ENCODE measurements around the gene KLHDC10. TPM values are rescaled to one million over a fixed set of nuclear protein-coding genes. Genes with fewer than 3 reads are reported as not detected.

KLHDC10 gene
- total RNA-seq, 1 donor from 2014 or later, result 26.6 TPM

DNA sequence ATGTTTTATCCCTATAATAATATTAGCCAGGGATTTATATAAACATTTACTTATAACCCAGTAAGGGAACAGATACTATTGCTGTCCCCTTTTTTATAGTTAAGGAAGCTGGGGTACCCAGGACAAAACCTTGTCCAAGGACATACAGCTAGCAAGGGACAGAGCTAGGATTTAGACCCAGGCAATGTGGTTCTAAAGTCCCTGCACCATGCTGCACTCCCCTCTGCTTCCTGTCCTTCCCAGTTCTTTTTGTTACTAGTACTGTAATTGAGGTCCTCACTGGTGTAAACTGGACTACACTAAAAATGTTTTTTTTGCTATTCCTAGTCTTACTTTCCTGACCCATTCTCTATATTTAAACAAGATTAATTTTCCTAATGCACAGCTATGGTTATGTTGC, 16.6 kb downstream of the KLHDC10 start:
- H3K4me1 Mint-ChIP-seq, result no peaks in the 10 kb centered on the region
- H3K36me3 Mint-ChIP-seq, result peaks cover 14% of the 10 kb centered on the region
- Histone ChIP-seq H3K4me1 (no peaks in the 10 kb centered on the region), H3K9ac (no peak overlapping the region), H3K4me3 (no peak overlapping the region), H3K27ac (no peak overlapping the region), H3F3A (ENCODE audit: low read depth) (no peaks in the 10 kb centered on the region), H4K20me1 (ENCODE audit: low read depth) (peaks cover 5% of the 10 kb centered on the region), H3K4me2 (no peak overlapping the region), H3K27me3 (no peaks in the 10 kb centered on the region), H2AFZ (replicated peaks) (no peak overlapping the region), H3K79me2 (ENCODE audit: low read depth) (peaks cover 94% of the 10 kb centered on the region), H3K36me3 (no peaks in the 10 kb centered on the region), H3K9me3 (ENCODE audit: low read depth) (no peaks in the 10 kb centered on the region)
- H3K27me3 Mint-ChIP-seq (ENCODE audit: insufficient read depth, low read depth), result no peaks in the 10 kb centered on the region
- TF ChIP-seq, protein P1, sequence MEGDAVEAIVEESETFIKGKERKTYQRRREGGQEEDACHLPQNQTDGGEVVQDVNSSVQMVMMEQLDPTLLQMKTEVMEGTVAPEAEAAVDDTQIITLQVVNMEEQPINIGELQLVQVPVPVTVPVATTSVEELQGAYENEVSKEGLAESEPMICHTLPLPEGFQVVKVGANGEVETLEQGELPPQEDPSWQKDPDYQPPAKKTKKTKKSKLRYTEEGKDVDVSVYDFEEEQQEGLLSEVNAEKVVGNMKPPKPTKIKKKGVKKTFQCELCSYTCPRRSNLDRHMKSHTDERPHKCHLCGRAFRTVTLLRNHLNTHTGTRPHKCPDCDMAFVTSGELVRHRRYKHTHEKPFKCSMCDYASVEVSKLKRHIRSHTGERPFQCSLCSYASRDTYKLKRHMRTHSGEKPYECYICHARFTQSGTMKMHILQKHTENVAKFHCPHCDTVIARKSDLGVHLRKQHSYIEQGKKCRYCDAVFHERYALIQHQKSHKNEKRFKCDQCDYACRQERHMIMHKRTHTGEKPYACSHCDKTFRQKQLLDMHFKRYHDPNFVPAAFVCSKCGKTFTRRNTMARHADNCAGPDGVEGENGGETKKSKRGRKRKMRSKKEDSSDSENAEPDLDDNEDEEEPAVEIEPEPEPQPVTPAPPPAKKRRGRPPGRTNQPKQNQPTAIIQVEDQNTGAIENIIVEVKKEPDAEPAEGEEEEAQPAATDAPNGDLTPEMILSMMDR (IDR thresholded peaks at IDR 0.05), result no peak
- TF ChIP-seq EZH2phosphoT487 (IDR thresholded peaks at IDR 0.05) (no peak), EZH2 (IDR thresholded peaks at IDR 0.05) (no peak)
- no peak overlapping the region for H3K4me3 Mint-ChIP-seq
- no peak for DNase-seq (ENCODE audit: low spot score)
- no peaks in the 10 kb centered on the region for H3K9me3 Mint-ChIP-seq
- H3K27ac Mint-ChIP-seq, result no peak overlapping the region

DNA sequence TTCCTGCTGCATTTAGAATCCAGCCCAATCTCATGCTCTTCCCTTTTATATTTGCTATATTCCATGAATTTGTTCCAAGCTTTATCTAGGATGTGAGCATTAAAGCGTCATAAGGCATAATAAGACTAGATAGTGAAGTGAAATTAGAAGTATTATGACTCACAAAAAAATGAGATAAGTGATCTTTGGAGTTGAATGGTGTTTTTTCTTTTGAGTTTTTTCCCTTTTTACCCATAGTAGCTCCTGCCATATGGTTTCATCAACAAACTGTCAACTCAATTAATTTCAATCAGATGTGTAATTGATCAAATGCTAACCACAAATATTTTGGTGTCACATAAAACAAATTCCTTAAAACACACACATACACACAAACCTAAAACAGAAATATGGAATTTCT, 17.0 kb downstream of the KLHDC10 start:
- H3K27me3 ChIP-seq, result no peaks in the 10 kb centered on the region
- peaks cover 95% of the 10 kb centered on the region for H3K79me2 ChIP-seq (ENCODE audit: low read depth)
- Mint-ChIP-seq H3K27me3 (ENCODE audit: insufficient read depth, low read depth) (no peaks in the 10 kb centered on the region), H3K4me3 (no peak overlapping the region), H3K4me1 (peaks cover under 1% of the 10 kb centered on the region), H3K9me3 (no peaks in the 10 kb centered on the region), H3K36me3 (peaks cover 14% of the 10 kb centered on the region), H3K27ac (no peak overlapping the region)
- peaks cover 4% of the 10 kb centered on the region for H3K4me1 ChIP-seq
- H3K4me2 ChIP-seq, result no peak overlapping the region
- H3K27ac ChIP-seq, result no peak overlapping the region
- no peaks in the 10 kb centered on the region for H3F3A ChIP-seq (ENCODE audit: low read depth)
- DNase-seq (ENCODE audit: low spot score), result no peak
- H3K9ac ChIP-seq, result no peak overlapping the region
- no peak overlapping the region for H3K4me3 ChIP-seq
- TF ChIP-seq EZH2 (IDR thresholded peaks at IDR 0.05) (no peak), EZH2phosphoT487 (IDR thresholded peaks at IDR 0.05) (no peak)
- TF ChIP-seq, protein P1 (IDR thresholded peaks at IDR 0.05), result no peak
- H3K36me3 ChIP-seq, result no peaks in the 10 kb centered on the region
- H2AFZ ChIP-seq (replicated peaks), result no peak overlapping the region
- no peaks in the 10 kb centered on the region for H3K9me3 ChIP-seq (ENCODE audit: low read depth)
- peaks cover 8% of the 10 kb centered on the region for H4K20me1 ChIP-seq (ENCODE audit: low read depth)

DNA sequence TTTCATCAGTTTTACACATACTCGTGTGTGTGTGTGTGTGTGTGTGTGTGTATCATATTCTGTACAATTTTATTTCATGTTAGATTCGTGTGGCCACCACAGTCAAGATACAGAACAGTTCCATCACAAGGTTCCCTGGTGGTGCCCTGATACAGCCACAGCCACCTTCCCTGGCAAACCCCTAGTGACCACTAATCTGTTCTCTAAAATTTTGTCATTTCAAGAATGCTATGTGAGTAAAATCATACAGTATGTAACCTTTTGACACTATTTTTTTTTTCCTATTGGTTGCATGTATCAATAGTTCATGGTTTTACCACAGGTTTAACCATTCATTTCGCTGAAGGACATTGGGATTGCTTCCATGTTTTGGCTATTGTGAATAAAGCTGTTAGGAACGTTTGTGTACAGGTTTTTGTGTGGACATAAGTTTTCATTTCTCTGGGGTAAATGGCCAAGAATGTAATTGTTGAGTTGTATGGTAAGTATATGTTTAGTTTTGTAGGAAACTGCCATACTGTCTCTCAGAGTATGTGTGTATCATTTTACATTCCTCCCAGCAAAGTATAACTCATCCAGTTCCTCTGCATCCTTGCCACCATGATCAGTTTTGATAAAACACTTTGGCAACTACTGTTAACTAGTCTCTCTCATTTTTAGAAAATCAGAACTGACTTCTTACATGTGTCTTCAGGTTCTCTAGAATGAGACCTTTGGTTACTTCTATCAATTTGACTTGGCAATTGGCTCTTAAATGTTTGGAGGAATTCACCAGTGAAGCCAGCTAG, 20.6 kb downstream of the KLHDC10 start:
- H3F3A ChIP-seq (ENCODE audit: low read depth), result no peaks in the 10 kb centered on the region
- no peak overlapping the region for H3K4me2 ChIP-seq
- TF ChIP-seq, protein P1 (IDR thresholded peaks at IDR 0.05), result no peak
- no peak for TF ChIP-seq EZH2 (IDR thresholded peaks at IDR 0.05)
- TF ChIP-seq EZH2phosphoT487 (IDR thresholded peaks at IDR 0.05), result no peak
- H2AFZ ChIP-seq (replicated peaks), result no peak overlapping the region
- H3K79me2 ChIP-seq (ENCODE audit: low read depth), result peaks cover 85% of the 10 kb centered on the region
- peaks cover 2% of the 10 kb centered on the region for H3K4me1 Mint-ChIP-seq
- no peaks in the 10 kb centered on the region for H3K27me3 ChIP-seq
- no peak overlapping the region for H3K27ac ChIP-seq
- DNase-seq (ENCODE audit: low spot score), result no peak
- H3K27ac Mint-ChIP-seq, result no peak overlapping the region
- no peaks in the 10 kb centered on the region for H3K36me3 ChIP-seq
- peaks cover 12% of the 10 kb centered on the region for H4K20me1 ChIP-seq (ENCODE audit: low read depth)
- no peak overlapping the region for H3K9ac ChIP-seq
- no peaks in the 10 kb centered on the region for H3K27me3 Mint-ChIP-seq (ENCODE audit: insufficient read depth, low read depth)
- no peaks in the 10 kb centered on the region for H3K9me3 Mint-ChIP-seq
- peaks cover 7% of the 10 kb centered on the region for H3K4me1 ChIP-seq
- no peak overlapping the region for H3K4me3 ChIP-seq
- H3K9me3 ChIP-seq (ENCODE audit: low read depth), result no peaks in the 10 kb centered on the region
- no peak overlapping the region for H3K4me3 Mint-ChIP-seq
- peaks cover 6% of the 10 kb centered on the region for H3K36me3 Mint-ChIP-seq
